CD4-positive, alpha-beta T cell treated with Interleukin-12 subunit alpha and Interleukin-12 subunit beta, for 1 hour (primary cell): ENCODE results near the gene F12.
"Not testable (repeated sequence)": the region's sequence is repeated elsewhere in the genome, so short reads cannot be mapped to it uniquely, and the experiment has no call there.

Source experiments
- DNase-seq: peaks from one replicate; pipeline ENCODE4 v3.0.0-alpha.2; 2020

Gene F12

GRCh38 chr5:177367323-177367848 is 42.0 kb downstream of the F12 start:
- DNase-seq: no peak

GRCh38 chr5:177366528-177367322 is 42.6 kb downstream of the F12 start:
- DNase-seq: no peak

DNA sequence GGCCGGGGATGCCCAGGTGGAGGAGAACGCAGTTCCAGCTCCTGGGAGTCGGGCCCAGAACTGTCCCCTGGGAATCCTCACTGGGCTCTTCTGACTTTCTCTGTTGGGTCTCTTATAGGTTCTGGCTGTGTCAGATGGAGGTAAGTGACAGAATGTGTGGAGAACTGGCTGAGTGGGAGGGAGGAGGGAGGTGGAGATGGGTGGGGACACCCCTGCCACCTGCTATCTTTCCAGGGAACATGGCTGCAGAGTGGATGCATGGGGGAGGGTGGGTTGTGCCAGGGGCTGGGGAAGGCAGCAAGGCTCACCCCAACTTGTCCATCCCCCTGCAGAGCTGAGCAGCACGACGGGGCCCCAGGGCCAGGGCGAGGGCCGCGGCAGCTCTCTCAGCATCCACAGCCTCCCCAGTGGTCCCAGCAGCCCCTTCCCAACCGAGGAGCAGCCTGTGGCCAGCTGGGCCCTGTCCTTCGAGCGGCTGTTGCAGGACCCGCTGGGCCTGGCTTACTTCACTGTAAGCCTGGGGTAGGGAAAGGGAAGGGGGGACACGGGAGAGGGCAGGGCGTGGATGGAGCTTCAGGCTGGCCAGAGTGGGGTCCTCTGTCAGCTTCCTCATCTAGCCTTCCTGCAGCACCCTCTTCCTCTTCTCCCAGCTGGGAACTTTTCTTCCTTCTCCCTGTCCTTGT is 43.4 kb downstream of the F12 start:
- DNase-seq: no peak

DNA sequence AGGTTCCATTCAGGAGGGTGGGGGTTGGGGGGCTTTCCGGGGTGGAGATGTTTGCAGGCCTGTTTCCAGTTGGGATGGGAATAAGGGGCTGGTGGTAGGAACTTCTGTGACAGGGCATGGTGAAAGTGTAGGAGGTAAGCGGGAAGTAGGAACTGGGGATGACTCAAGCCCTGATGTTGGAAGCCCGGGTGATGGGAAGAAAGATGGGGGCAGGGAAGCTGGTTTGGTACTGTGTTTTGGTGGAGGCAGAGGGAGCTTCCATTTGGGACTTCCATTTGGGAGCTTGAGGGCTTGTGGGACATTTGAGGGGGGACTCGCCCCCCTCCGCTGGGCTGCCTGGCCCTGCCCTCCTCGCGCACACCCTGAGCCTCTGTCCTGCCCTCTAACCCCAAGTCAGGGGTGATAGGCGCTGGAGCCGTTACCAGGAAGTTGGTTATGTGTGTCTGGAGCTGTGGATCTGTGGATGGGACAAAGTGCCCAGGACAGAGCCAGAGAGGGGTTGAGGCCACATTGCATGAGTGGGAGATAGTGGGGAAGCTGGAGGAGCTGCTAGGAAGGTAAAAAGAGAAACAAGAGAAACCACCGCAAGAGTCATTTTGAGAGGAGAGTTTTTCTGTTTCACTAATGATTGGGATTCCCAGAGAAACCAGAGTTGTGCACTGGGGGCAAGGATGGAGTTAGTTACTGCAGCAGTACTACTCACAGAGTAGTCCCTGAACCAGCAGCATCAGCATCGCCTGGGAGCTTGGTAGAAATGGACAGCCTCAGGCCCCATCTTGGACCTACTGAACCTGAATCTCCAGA is 45.0 kb downstream of the F12 start:
- no peak for DNase-seq

GRCh38 chr5:177363565-177363964 is 45.8 kb downstream of the F12 start:
- no peak for DNase-seq

DNA sequence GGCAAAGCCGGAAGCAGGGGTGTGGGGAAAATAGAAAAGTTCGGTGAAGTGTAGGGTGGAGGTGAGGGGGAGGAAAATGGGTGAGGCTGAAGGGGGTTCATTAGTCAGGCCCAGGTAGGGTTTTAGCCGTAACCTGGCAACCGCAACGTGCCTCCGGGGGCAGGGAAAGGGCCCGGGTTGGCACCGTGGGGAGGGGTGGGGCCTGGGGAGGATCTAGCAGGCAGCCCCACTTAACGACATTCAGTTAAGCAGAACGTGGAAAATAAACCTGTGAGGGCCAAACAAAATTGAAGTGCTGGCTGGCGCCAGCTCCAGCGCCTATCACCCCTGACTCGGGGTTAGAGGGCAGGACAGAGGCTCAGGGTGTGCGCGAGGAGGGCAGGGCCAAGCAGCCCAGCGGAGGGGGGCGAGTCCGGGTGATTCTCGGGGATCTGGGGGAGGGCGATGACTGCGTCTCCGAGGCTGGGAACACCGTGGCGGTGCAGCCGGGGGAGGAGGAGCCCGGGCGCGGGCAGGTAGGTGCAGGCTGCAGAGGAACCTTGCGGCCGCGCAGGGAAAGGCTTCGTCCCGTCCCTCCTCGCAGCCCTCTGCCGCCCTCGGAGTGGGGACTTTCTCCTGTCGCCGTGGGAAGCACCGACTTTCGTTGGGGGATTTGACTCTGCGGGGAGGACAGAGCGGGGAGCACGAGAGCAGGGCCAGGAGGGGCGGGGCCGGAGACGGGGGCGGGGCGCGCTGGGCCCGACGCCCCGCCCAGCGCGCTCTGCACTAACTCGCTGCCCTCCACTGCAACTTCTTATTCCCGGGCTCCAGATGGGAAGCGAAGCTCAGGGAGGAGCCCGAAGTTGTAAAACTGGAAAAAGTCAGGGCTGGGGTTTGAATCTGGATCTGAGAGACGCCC is 46.5 kb downstream of the F12 start:
- peak; percentile 82 for DNase-seq

- no peak for DNase-seq
Observed at GRCh38 chr5:177362292-177362609, 47.1 kb downstream of the F12 start.

- no peak for DNase-seq
Observed at GRCh38 chr5:177361418-177362291, 47.7 kb downstream of the F12 start.

GRCh38 chr5:177360740-177361139 is 48.6 kb downstream of the F12 start:
- not testable (repeated sequence) for DNase-seq

- no peak for DNase-seq
Observed at GRCh38 chr5:177359860-177360259, 49.5 kb downstream of the F12 start.

DNA sequence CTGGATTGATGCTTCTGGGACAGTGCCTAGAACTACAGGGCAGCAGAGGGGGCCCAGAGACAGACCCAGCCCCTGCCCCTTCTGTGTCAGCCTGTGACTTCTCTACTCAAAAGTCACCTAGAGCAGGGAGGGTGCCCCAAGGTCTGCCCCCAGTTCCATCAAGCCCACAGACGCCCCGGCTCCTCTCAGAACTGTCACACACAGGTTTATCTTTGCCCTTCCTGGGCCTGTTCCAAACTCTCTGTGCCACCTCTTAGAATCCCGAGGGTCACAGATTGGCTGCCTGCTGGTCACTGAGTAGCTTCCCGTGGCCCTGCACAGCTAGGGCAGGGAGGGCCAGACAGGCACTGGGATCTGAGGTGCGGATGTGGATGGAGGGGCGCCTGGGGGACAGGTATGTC is 49.9 kb downstream of the F12 start:
- DNase-seq: no peak

DNA sequence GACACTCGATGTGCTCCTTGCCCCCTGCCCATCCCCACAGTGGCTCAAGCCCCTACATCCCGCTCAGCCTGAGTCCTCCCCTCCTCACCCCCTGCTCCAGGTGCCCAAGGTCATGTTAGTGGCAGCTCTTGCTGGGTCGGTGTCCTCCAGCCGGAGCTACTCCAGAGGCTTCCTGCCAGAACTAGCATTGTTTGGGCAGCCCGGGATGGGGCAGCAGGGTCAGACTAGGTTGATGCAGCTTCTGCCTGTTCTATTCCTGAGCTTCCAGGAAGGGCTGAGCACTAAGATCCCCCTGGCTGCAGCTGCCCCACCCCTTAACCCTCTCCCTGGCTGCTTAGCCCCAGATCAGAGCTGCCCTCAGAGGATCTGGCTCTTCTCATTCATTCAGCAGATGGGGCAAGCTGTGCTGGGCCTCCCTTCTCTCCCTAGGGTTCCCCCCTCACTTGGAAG is 51.0 kb downstream of the F12 start:
- no peak for DNase-seq

DNA sequence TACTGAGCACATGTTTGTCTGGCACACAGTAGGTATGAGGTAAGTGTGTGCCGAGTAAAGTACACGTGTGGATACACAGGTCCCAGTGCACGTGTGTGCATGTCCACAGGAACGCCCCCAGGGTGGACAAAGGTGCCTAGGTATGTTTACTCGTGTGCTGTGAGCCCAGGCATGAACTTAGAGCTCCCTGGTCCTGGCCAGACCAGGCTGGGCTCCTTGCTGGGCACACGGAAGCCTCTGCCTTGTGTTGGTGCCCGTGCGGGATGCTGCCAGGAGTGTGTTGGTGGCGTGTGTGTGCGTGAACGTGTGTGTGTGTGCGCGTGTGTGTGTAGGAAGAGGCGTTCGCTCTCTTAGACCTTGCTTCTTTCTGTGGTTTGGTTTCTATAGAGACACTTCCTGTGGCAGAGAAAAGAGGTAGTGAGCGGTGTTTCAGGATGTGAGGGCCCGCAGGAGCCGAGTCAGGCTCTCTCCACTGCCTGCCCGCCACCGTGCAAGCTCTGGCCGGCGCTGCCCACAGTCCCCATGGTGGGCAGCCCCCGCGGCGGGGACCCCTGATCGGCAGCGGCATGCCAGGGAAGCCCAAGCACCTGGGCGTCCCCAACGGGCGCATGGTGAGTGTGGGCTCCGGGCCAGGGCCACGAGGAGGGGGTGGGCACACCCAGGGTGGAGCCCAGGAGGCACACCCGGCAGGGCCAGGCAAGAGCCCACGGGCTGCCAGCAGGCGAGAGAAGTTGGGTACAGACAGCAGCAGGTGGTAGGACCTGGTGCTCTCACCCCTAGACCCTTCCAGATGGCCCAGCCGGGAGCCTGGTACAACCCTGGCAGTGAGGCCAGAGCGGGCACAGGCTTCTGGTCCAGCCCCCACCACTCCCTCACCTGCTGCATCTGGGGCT is 51.7 kb downstream of the F12 start, which contains the start of gene RGS14:
TSS of gene RGS14 (plus strand) at position 466 of the 893 bp plus-strand sequence. CDS start at position 567, 101 bp downstream.
- DNase-seq: peak; percentile 87

- DNase-seq: no peak
Observed at GRCh38 chr5:177357146-177357458, 52.3 kb downstream of the F12 start.

- DNase-seq: no peak
Observed at GRCh38 chr5:177356746-177357145, 52.6 kb downstream of the F12 start.

DNA sequence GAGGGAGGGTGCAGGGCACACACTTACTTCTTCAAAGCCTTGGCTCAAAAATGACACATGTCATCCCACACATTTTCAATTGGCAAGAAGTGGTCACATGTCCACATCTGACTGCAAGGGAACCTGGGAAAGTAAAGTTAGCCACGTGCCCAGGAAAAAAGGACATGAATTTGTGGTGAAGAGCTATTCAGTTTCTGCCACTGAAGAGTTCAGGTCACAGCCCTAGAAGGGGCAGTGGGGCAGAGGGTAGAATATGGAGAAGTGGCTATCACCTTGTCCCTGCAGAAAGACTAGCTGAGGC is 53.5 kb downstream of the F12 start:
- DNase-seq: no peak

DNA sequence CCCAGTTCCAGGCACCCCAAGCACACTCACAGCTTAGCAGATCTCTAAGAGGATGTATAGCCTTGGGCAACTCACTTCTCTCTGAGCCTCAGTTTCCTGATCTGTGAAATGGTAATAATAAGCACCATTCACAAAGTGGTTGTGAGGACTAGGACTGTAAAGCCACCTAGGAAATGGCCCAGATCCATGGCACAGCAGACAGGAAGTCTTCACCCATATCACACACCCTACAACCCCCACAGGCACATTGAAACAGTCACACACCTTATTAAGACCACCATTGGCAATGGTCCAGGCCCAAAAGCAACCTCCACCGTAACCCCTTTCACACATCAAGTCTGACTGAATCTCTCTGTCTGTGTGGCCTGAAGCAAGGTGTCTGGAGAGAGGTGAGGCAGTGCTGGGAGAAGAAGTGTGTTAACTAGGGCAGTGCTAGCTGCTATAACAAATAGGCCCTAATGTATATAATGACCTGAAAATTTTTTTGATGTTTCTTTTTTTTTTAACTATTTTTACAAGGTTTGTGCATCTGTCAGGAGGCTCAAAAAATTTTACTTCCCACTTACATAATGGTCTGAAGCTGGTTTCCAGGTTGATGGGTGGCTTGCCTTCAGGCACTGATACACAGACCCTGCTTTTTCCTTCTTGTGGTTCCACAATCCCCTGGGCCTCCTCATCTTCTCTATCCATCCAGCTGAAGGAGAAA is 54.0 kb downstream of the F12 start:
- no peak for DNase-seq

DNA sequence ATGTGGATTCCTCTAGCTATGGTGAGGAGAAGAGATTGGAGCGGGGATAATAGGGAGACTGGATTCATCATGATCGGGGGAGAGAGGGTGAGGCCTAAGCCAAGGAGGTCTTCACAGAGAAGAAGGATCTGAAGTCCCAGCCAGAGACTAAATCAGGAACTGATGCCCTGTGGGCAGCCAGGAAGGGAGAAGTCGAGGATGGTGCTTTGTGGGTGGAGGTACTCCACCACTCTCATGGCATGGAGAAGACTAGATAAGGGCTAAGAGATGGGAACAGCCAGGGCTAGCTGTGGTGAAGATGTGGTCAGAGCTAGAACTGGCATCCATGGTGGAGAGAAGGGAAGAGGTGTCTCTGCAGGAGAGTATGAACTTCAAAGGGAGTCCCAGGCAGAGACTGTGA is 54.7 kb downstream of the F12 start:
- DNase-seq: no peak

DNA sequence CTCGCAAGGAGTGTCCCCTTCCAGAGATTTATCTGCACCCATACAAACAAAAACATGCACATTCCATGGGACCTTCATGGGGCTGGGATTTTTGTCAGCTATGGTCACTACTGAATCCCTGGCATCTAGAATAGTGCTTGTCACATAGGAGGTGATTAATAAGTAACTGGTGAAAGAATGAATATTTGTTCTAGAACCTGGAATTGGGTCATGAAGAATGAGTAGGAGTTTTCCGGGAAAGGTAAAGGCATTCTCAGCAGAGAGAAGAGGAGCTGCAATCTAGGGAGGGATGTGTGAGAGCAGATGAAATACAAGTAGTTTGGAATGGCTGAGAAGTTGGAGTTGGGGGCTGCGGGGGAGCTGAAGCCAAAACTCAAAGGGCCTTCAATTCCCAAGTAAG is 55.1 kb downstream of the F12 start:
- no peak for DNase-seq

GRCh38 chr5:177353093-177353492 is 56.3 kb downstream of the F12 start:
- no peak for DNase-seq
